ENCODE results near the gene SERINC5.

The SERINC5 gene

GRCh38 chr5:80076131-80077050, 179.5 kb downstream of the SERINC5 start:
- DNase-seq (ENCODE audit: low spot score in 2 of 2) (no peak), ATAC-seq (ENCODE audit: low read depth) (no peak)
- no peaks in the 10 kb centered on the region for H3K9me3 Mint-ChIP-seq
- H3K4me1 Mint-ChIP-seq, result no peaks in the 10 kb centered on the region
- H3K4me3 Mint-ChIP-seq, result no peak overlapping the region
- H3K27ac Mint-ChIP-seq, result no peak overlapping the region
- H3K36me3 Mint-ChIP-seq, result no peaks in the 10 kb centered on the region
- no peaks in the 10 kb centered on the region for H3K27me3 Mint-ChIP-seq

- no peak overlapping the region for H3K27ac Mint-ChIP-seq
These were observed 183.5 kb downstream of the SERINC5 start for GRCh38 chr5:80072103-80073073.

GRCh38 chr5:80071510-80072021, 184.3 kb downstream of the SERINC5 start:
- H3K4me1 Mint-ChIP-seq, result peaks cover 9% of the 10 kb centered on the region
- no peak overlapping the region for H3K4me3 Mint-ChIP-seq
- no peaks in the 10 kb centered on the region for H3K9me3 Mint-ChIP-seq
- DNase-seq (ENCODE audit: low spot score in 2 of 2), result no peak
- H3K27ac Mint-ChIP-seq, result no peak overlapping the region
- no peaks in the 10 kb centered on the region for H3K36me3 Mint-ChIP-seq
- no peaks in the 10 kb centered on the region for H3K27me3 Mint-ChIP-seq
- ATAC-seq (ENCODE audit: low read depth), result no peak

More at GRCh38 chr5:80072103-80073073, 183.5 kb downstream of the SERINC5 start:
- Mint-ChIP-seq H3K9me3 (no peaks in the 10 kb centered on the region), H3K4me3 (no peak overlapping the region), H3K27me3 (no peaks in the 10 kb centered on the region), H3K4me1 (peaks cover 9% of the 10 kb centered on the region), H3K36me3 (no peaks in the 10 kb centered on the region)
- DNase-seq (ENCODE audit: low spot score in 2 of 2), result no peak
- ATAC-seq (ENCODE audit: low read depth), result no peak

GRCh38 chr5:80070338-80071056, 185.4 kb downstream of the SERINC5 start:
- Mint-ChIP-seq H3K9me3 (no peaks in the 10 kb centered on the region), H3K27ac (peak overlapping the region; percentile 43), H3K27me3 (no peaks in the 10 kb centered on the region), H3K4me1 (peaks cover 9% of the 10 kb centered on the region), H3K36me3 (no peaks in the 10 kb centered on the region), H3K4me3 (no peak overlapping the region)
- ATAC-seq (ENCODE audit: low read depth) (peak; percentile 59), DNase-seq (ENCODE audit: low spot score in 2 of 2) (no peak)

GRCh38 chr5:80069918-80070318, 185.9 kb downstream of the SERINC5 start:
- H3K9me3 Mint-ChIP-seq, result no peaks in the 10 kb centered on the region
- ATAC-seq (ENCODE audit: low read depth) (peak; percentile 12), DNase-seq (ENCODE audit: low spot score in 2 of 2) (no peak)
- H3K4me3 Mint-ChIP-seq, result no peak overlapping the region
- H3K4me1 Mint-ChIP-seq, result peaks cover 9% of the 10 kb centered on the region
- no peaks in the 10 kb centered on the region for H3K36me3 Mint-ChIP-seq
- no peaks in the 10 kb centered on the region for H3K27me3 Mint-ChIP-seq
- peak overlapping the region; percentile 43 for H3K27ac Mint-ChIP-seq

GRCh38 chr5:80069251-80069800, 186.5 kb downstream of the SERINC5 start:
- H3K9me3 Mint-ChIP-seq, result no peaks in the 10 kb centered on the region
- no peaks in the 10 kb centered on the region for H3K27me3 Mint-ChIP-seq
- H3K4me1 Mint-ChIP-seq, result peaks cover 9% of the 10 kb centered on the region
- no peak for ATAC-seq (ENCODE audit: low read depth)
- no peak overlapping the region for H3K4me3 Mint-ChIP-seq
- peak overlapping the region; percentile 43 for H3K27ac Mint-ChIP-seq
- no peak for DNase-seq (ENCODE audit: low spot score in 2 of 2)
- no peaks in the 10 kb centered on the region for H3K36me3 Mint-ChIP-seq

- Mint-ChIP-seq H3K36me3 (no peaks in the 10 kb centered on the region), H3K27me3 (no peaks in the 10 kb centered on the region), H3K9me3 (no peaks in the 10 kb centered on the region), H3K27ac (peak overlapping the region; percentile 24), H3K4me3 (no peak overlapping the region), H3K4me1 (peaks cover 9% of the 10 kb centered on the region)
- DNase-seq (ENCODE audit: low spot score in 2 of 2), result no peak
- ATAC-seq (ENCODE audit: low read depth), result no peak
These were observed 187.1 kb downstream of the SERINC5 start for GRCh38 chr5:80068775-80069174.

GRCh38 chr5:80068246-80068636, 187.6 kb downstream of the SERINC5 start:
- ATAC-seq (ENCODE audit: low read depth) (no peak), DNase-seq (ENCODE audit: low spot score in 2 of 2) (no peak)
- Mint-ChIP-seq H3K4me3 (no peak overlapping the region), H3K4me1 (peaks cover 9% of the 10 kb centered on the region), H3K27me3 (peaks cover 2% of the 10 kb centered on the region), H3K9me3 (no peaks in the 10 kb centered on the region), H3K27ac (no peak overlapping the region), H3K36me3 (no peaks in the 10 kb centered on the region)

GRCh38 chr5:80067531-80068245, 188.2 kb downstream of the SERINC5 start:
- Mint-ChIP-seq H3K27ac (no peak overlapping the region), H3K4me1 (peaks cover 9% of the 10 kb centered on the region), H3K27me3 (peaks cover 2% of the 10 kb centered on the region), H3K36me3 (no peaks in the 10 kb centered on the region), H3K4me3 (no peak overlapping the region), H3K9me3 (no peaks in the 10 kb centered on the region)
- no peak for ATAC-seq (ENCODE audit: low read depth)
- no peak for DNase-seq (ENCODE audit: low spot score in 2 of 2)

GRCh38 chr5:80067016-80067415, 188.8 kb downstream of the SERINC5 start:
- DNase-seq (ENCODE audit: low spot score in 2 of 2) (no peak), ATAC-seq (ENCODE audit: low read depth) (no peak)
- no peaks in the 10 kb centered on the region for H3K36me3 Mint-ChIP-seq
- H3K27me3 Mint-ChIP-seq, result peaks cover 2% of the 10 kb centered on the region
- H3K27ac Mint-ChIP-seq, result no peak overlapping the region
- no peaks in the 10 kb centered on the region for H3K9me3 Mint-ChIP-seq
- H3K4me3 Mint-ChIP-seq, result no peak overlapping the region
- peaks cover 9% of the 10 kb centered on the region for H3K4me1 Mint-ChIP-seq

- ATAC-seq (ENCODE audit: low read depth) (no peak), DNase-seq (ENCODE audit: low spot score in 2 of 2) (no peak)
- Mint-ChIP-seq H3K27ac (no peak overlapping the region), H3K4me1 (no peaks in the 10 kb centered on the region), H3K27me3 (peaks cover 2% of the 10 kb centered on the region), H3K4me3 (no peak overlapping the region), H3K36me3 (no peaks in the 10 kb centered on the region), H3K9me3 (no peaks in the 10 kb centered on the region)
These were observed 191.7 kb downstream of the SERINC5 start for GRCh38 chr5:80064124-80064523.

All from memory B cell (primary cell).